GM06990 (cell line): ENCODE results near the gene ANXA3.

Source experiments
- DNase-seq: peaks from one replicate; pipeline ENCODE4 v3.0.0-alpha.2; 2011; ENCODE audit not compliant: insufficient read length; ENCODE audit errors: extremely low read depth
- H3K27me3 ChIP-seq: replicated peaks from 2 replicates; pipeline ENCODE4 v1.6.0; 2011; ENCODE audit warnings: low read length; ENCODE audit not compliant: control insufficient read depth, insufficient read depth
- H3K36me3 ChIP-seq: 2 replicates; pipeline ENCODE4 v1.5.1; 2011; ENCODE audit warnings: low read length; ENCODE audit not compliant: control insufficient read depth, insufficient read depth
- H3K4me3 ChIP-seq: replicated peaks from 2 replicates; pipeline ENCODE4 v1.5.1; 2011; ENCODE audit warnings: low read depth, mild to moderate bottlenecking, control low read depth, low read length
- CTCF ChIP-seq: IDR thresholded peaks from 2 replicates; pipeline ENCODE4 v1.5.1; 2011; ENCODE audit warnings: low read length, control low read depth, mild to moderate bottlenecking, inconsistent platforms; ENCODE audit not compliant: insufficient read depth, poor library complexity, severe bottlenecking

The ANXA3 gene

GRCh38 chr4:78532046-78532445 is 19.5 kb upstream of the ANXA3 start:
- H3K36me3 ChIP-seq, result no peaks in the 10 kb centered on the region
- H3K27me3 ChIP-seq, result no peaks in the 10 kb centered on the region; the same call in none of the 2 replicates
- no peak for DNase-seq
- no peak overlapping the region for H3K4me3 ChIP-seq
- TF ChIP-seq CTCF, result no peak

GRCh38 chr4:78533854-78534253 is 17.7 kb upstream of the ANXA3 start:
- Histone ChIP-seq H3K4me3 (no peak overlapping the region), H3K27me3 (no peaks in the 10 kb centered on the region; the same call in 1 of the 2 replicates), H3K36me3 (no peaks in the 10 kb centered on the region)
- TF ChIP-seq CTCF, result no peak
- no peak for DNase-seq

- Histone ChIP-seq H3K36me3 (no peaks in the 10 kb centered on the region), H3K27me3 (no peaks in the 10 kb centered on the region; the same call in 1 of the 2 replicates), H3K4me3 (no peak overlapping the region)
- no peak for DNase-seq
- no peak for TF ChIP-seq CTCF
Observed at GRCh38 chr4:78534286-78534955, 17.1 kb upstream of the ANXA3 start.

DNA sequence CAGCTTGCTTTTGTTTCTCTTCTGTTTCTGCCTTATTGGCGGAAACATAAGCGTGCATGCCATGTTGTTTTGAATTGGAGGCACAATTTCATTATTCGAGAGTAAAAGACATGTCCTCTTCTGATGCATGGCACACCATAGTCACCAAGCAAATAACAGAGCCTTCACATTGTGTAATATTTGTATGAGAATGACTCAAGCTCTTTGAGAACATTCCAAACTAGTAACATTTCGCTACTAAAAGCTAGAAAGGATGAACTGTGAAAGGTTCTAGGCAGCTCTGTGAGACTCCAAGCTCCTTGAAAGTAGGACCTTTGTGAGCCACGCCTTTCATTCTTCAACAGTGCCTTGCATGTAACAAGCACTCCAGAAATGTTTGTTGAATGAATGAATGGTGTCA is 9.2 kb upstream of the ANXA3 start:
- Histone ChIP-seq H3K4me3 (no peak overlapping the region), H3K36me3 (no peaks in the 10 kb centered on the region), H3K27me3 (no peaks in the 10 kb centered on the region; the same call in 1 of the 2 replicates)
- no peak for DNase-seq
- no peak for TF ChIP-seq CTCF

- H3K4me3 ChIP-seq, result no peak overlapping the region
- DNase-seq, result no peak
- H3K36me3 ChIP-seq, result no peaks in the 10 kb centered on the region
- H3K27me3 ChIP-seq, result no peaks in the 10 kb centered on the region; the same call in 1 of the 2 replicates
- TF ChIP-seq CTCF, result no peak
Observed at GRCh38 chr4:78543424-78544125, 8.0 kb upstream of the ANXA3 start.
